IPS-20b (cell line): ENCODE measurements around the gene C2orf74.
"Not testable (repeated sequence)": the region's sequence is repeated elsewhere in the genome, so short reads cannot be mapped to it uniquely, and the experiment has no call there.

Experiments
- H3K27ac ChIP-seq: one replicate; pipeline ENCODE4 v1.5.1; 2013; ENCODE audit warnings: low read length
- H3K27me3 ChIP-seq: 2 replicates; pipeline ENCODE4 v1.6.1; 2013; ENCODE audit warnings: mild to moderate bottlenecking, low read length, inconsistent platforms; ENCODE audit not compliant: insufficient read depth
- H3K36me3 ChIP-seq: 2 replicates; pipeline ENCODE4 v1.6.1; 2013; ENCODE audit warnings: low read depth, mild to moderate bottlenecking, inconsistent platforms, low read length, moderate library complexity; ENCODE audit not compliant: insufficient read depth
- H3K4me1 ChIP-seq: 2 replicates; pipeline ENCODE4 v1.6.1; 2013; ENCODE audit warnings: mild to moderate bottlenecking, control low read depth, inconsistent platforms, low read length, moderate library complexity; ENCODE audit not compliant: insufficient read depth
- H3K4me3 ChIP-seq: 2 replicates; pipeline ENCODE4 v1.5.1; 2013; ENCODE audit warnings: mild to moderate bottlenecking, low read length, inconsistent platforms
- H3K9ac ChIP-seq: 2 replicates; pipeline ENCODE4 v1.6.1; 2013; ENCODE audit warnings: low read depth, mild to moderate bottlenecking, inconsistent platforms, low read length, moderate library complexity
- H3K9me3 ChIP-seq: 2 replicates; pipeline ENCODE4 v1.6.1; 2013; ENCODE audit warnings: mild to moderate bottlenecking, low read depth, low read length, inconsistent platforms; ENCODE audit not compliant: insufficient read depth

The C2orf74 gene

GRCh38 chr2:61185231-61185728 is 23.3 kb downstream of the C2orf74 start:
- H3K9ac ChIP-seq: no peak overlapping the region
- no peak overlapping the region for H3K4me3 ChIP-seq
- H3K27ac ChIP-seq: no peak overlapping the region
- H3K4me1 ChIP-seq: peaks cover 7% of the 10 kb centered on the region; the same call in 1 of the 2 replicates
- no peaks in the 10 kb centered on the region for H3K9me3 ChIP-seq
- peaks cover 98% of the 10 kb centered on the region for H3K36me3 ChIP-seq
- H3K27me3 ChIP-seq: no peaks in the 10 kb centered on the region

GRCh38 chr2:61187085-61187484 is 25.1 kb downstream of the C2orf74 start:
- no peaks in the 10 kb centered on the region for H3K9me3 ChIP-seq
- H3K27me3 ChIP-seq: no peaks in the 10 kb centered on the region
- no peak overlapping the region for H3K27ac ChIP-seq
- H3K4me3 ChIP-seq: no peak overlapping the region
- no peak overlapping the region for H3K9ac ChIP-seq
- H3K4me1 ChIP-seq: peaks cover 7% of the 10 kb centered on the region; the same call in 1 of the 2 replicates
- H3K36me3 ChIP-seq: peaks cover 92% of the 10 kb centered on the region

GRCh38 chr2:61193670-61194561 is 31.9 kb downstream of the C2orf74 start:
- Histone ChIP-seq H3K27me3 (no peaks in the 10 kb centered on the region), H3K9ac (no peak overlapping the region), H3K4me3 (no peak overlapping the region), H3K9me3 (no peaks in the 10 kb centered on the region), H3K36me3 (peaks cover 39% of the 10 kb centered on the region), H3K27ac (no peak overlapping the region), H3K4me1 (no peaks in the 10 kb centered on the region)

- not testable (repeated sequence) for H3K27me3 ChIP-seq, H3K9me3 ChIP-seq, H3K9ac ChIP-seq, H3K4me1 ChIP-seq, H3K4me3 ChIP-seq, H3K27ac ChIP-seq
- peaks cover 33% of the 10 kb centered on the region for H3K36me3 ChIP-seq
Measured at GRCh38 chr2:61194646-61195045, 32.7 kb downstream of the C2orf74 start.

GRCh38 chr2:61196671-61197070 is 34.7 kb downstream of the C2orf74 start:
- Histone ChIP-seq H3K36me3 (peaks cover 34% of the 10 kb centered on the region), H3K4me3 (no peak overlapping the region), H3K9ac (no peak overlapping the region), H3K9me3 (no peaks in the 10 kb centered on the region), H3K4me1 (no peaks in the 10 kb centered on the region), H3K27me3 (no peaks in the 10 kb centered on the region), H3K27ac (no peak overlapping the region)

GRCh38 chr2:61205132-61205531 is 43.1 kb downstream of the C2orf74 start:
- Histone ChIP-seq H3K36me3 (peaks cover 89% of the 10 kb centered on the region), H3K9ac (no peak overlapping the region), H3K4me1 (no peaks in the 10 kb centered on the region), H3K27me3 (no peaks in the 10 kb centered on the region), H3K9me3 (no peaks in the 10 kb centered on the region), H3K27ac (no peak overlapping the region), H3K4me3 (no peak overlapping the region)

- H3K36me3 ChIP-seq: peaks cover 80% of the 10 kb centered on the region
- H3K4me1 ChIP-seq: no peaks in the 10 kb centered on the region
- no peaks in the 10 kb centered on the region for H3K9me3 ChIP-seq
- H3K27ac ChIP-seq: no peak overlapping the region
- no peak overlapping the region for H3K4me3 ChIP-seq
- H3K9ac ChIP-seq: no peak overlapping the region
- H3K27me3 ChIP-seq: no peaks in the 10 kb centered on the region
Measured at GRCh38 chr2:61210332-61210981, 48.5 kb downstream of the C2orf74 start.

- no peaks in the 10 kb centered on the region for H3K9me3 ChIP-seq
- peaks cover 62% of the 10 kb centered on the region for H3K36me3 ChIP-seq
- H3K4me3 ChIP-seq: no peak overlapping the region
Measured at GRCh38 chr2:61214171-61214570, 52.2 kb downstream of the C2orf74 start.

More at GRCh38 chr2:61214171-61214570, 52.2 kb downstream of the C2orf74 start:
- Histone ChIP-seq H3K4me1 (no peaks in the 10 kb centered on the region), H3K9ac (no peak overlapping the region), H3K27me3 (no peaks in the 10 kb centered on the region), H3K27ac (no peak overlapping the region)
